Measurements from ENCODE around the gene SYNDIG1.
"Not testable (repeated sequence)": the region's sequence is repeated elsewhere in the genome, so short reads cannot be mapped to it uniquely, and the experiment has no call there.

Gene SYNDIG1

DNA sequence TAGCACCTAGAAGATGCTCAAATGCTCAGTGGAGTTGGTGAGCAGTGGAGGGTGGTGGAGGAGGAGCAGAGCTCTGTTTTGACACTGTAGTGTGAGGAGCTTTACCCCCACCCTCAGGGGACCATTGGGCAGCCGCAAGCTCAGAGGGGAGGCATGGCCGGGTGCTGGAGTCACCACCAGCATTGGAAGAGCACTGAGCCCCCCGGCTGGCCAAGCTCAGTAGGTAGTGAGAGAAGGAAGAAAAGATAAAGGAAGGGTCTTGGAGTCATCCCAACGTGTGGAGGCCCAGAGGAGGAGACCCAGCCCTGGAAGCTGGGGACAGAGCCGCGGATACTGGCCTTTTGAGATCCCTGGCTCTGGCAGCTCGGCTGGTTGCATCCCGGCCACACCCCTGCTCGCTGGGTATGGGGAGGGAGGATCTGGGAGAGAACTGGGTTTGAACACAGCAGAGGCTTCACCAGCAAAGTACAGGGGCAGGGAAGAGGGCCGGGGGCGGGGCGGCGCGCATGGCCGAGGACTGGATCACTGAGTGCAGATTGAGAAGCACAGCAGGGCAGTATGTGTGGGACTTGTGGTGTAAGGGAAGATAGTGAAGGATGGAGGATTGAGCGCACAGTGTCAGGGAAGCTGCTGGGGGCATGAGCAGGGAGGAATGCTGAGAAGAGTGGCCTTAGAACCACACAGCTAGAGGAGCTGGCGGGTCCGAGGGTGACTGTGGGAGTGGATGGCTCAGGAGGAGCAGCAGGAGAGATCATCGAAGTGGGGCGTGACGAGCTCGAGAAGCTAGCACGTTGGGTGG lies 24.4 kb downstream of the SYNDIG1 start:
- no peak for DNase-seq

DNA sequence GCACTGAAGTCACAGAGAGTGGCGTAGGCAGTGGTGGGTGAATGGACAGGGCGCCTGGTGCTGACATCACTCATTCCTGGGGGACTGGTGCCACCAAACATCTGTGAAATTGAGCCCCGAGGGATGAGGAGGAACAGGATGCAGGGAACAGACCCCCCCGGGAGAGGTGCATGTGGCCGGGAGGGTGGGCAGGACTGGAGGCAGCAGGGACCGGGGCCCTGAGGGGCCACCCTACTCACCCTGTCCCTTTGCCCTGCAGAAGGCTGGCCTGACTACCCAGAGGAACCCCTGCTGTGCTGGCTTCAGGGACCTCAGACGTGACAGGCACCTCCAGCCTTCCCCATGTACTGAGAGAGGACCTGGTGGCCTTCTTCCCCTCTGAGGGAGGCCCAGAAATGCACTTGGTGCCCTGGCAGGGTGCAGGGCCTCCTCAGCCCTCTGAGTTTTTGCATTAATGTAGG lies 25.1 kb downstream of the SYNDIG1 start:
- DNase-seq = no peak

DNA sequence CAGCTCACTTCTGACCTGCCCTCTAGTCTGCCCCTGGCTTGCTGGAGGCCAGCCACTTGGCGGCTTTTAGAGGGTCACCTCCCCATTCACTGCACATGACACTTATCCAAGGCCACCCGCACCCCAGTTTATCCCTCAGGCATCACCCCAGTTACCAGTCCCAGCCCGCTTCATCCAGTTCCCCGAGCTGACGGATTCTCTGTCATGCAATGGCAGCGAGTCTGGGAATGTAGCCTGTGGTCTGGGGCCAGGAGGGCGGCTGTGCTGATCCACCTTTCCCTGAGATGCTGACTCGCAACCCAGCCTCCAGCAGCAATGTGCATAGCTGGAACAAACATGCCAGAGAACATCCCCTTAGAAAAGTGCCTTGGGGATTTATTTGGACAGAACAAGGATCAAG lies 25.8 kb downstream of the SYNDIG1 start:
- DNase-seq = no peak

- no peak for DNase-seq
Observed at GRCh38 chr20:24497851-24498250, 28.4 kb downstream of the SYNDIG1 start.

DNA sequence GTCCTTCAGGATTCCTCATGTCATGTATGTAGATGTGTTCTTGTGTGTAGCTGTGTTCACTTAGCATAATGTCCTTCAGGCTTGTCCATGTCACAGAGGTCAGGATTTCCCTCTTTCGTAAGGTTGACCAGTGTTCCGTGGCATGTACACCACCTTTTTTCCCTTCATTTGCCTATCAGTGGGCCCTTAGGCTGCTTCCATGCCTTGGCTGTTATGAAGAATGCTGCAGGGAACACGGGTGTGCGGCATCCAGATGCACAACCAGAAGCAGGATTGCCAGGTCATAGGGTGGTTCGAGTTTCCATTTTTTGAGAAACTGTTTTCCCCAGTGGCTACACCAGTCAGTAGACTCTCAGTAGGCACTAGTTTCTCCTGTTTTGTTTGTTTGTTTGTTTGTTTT lies 29.2 kb downstream of the SYNDIG1 start:
- DNase-seq = no peak

DNA sequence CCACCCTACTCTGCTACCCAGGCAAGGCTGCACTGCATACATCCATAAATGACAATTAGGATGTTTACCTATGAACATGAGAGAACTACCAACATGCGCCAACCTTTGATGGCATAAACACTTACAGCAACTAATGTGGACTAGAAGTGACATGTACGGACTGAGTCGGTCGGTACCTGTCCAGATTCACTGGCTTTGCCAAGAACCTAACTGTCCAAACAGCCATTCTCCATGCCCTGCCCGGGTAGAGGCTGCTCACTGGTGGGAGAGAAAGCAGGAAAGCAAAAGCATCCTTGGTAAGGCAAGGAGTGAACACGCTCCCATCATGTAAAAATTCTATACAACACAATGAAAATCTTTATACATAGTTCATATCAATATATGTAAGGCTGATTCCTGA lies 30.0 kb downstream of the SYNDIG1 start:
- DNase-seq = no peak

DNA sequence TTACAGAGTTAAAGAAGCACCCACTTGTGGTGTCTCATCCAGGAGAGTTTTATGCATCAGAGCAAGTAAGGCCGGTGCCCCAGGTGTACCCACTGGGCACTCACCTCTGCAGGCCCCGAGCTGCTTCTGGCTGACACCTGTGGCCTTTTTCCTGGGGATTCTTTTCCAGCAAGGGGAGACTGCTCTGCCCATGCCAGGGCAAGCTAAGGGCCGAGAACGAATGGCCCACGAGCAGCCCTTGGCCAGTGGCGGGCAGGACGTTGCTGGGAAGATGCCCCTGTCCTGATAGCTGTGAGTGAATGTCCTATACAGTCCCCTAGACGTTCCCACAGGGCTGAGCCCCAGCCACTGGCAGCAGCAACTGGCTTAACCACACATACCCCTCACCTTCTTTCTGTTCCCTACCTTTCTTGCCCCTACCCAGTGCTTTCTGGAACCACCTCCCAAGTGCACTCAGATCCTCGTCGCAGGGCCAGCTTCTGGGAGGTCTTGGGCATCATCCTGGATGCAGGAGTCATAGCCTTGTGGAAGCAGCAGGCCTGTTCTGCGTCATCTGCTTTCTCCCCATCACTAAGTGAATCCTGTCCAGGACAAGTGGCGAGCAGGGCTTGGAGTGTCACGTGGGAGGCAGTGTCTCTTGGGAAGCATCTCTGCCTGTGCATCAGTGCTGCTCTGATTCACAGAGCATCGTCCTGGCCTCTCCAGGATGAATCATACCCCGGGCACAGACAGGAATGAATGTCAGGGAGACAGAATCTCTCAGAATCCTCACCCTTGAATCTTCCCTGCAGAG lies 32.5 kb downstream of the SYNDIG1 start:
- no peak for DNase-seq

- DNase-seq = no peak
Observed at GRCh38 chr20:24502661-24503060, 33.2 kb downstream of the SYNDIG1 start.

- no peak for DNase-seq
Observed at GRCh38 chr20:24503352-24503931, 34.0 kb downstream of the SYNDIG1 start.

GRCh38 chr20:24504331-24505285 lies 35.2 kb downstream of the SYNDIG1 start:
- no peak for DNase-seq

DNA sequence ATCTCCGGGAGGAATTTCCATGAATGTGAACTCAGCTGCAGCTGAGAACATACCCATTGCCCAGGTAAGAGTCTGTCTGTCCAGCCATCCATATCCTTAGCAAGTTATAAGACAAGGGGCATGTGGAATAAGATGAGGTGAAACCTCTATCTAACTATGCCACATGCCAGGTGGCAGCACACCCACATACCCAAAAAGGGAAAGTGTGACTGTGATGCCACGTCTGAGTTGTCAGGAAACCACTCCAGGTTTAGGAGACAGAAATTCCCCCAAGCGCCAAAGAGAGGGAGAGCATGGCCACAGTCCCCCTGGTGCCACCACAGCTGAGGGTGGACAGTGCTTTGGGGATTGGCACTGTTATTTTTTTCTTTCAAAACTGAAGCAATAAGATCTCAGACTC lies 36.7 kb downstream of the SYNDIG1 start:
- no peak for DNase-seq

- DNase-seq = no peak
Observed at GRCh38 chr20:24506696-24507095, 37.3 kb downstream of the SYNDIG1 start.

DNA sequence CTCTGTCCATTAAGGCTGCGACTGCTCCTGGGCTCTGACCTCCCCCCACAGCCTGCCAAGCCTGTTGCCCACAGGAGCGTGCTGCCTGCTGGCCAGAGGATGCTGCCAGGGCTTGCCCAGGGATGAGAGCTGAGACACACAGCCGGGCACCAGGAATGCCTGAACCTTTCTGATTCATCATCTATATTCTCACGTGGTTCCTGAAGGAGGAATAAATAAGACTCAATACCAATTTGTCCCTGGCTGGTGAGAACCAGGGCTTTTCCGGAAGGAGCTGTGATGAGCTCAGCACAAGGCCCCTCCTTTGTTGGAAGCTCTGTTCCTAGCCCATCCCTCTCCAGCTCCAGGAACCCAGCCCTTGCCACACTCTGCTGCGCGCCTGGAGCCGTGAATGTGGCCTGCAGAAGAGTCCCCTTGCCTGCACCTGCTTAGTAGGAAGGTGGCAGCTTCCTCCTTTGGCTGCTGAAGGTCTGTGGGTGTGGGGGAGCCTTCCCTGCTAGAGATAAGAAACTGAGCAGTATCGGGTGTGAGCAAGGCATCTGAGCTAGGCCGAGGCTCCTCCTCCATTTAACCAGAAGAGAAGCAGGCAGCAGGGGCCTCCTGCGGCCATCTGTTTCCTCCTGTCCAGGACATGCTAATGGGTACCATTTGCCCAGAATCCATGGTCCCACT lies 37.9 kb downstream of the SYNDIG1 start:
- DNase-seq = no peak

- DNase-seq = not testable (repeated sequence)
Observed at GRCh38 chr20:24512441-24512840, 43.0 kb downstream of the SYNDIG1 start.

- DNase-seq = no peak
Observed at GRCh38 chr20:24518515-24518914, 49.1 kb downstream of the SYNDIG1 start.

DNA sequence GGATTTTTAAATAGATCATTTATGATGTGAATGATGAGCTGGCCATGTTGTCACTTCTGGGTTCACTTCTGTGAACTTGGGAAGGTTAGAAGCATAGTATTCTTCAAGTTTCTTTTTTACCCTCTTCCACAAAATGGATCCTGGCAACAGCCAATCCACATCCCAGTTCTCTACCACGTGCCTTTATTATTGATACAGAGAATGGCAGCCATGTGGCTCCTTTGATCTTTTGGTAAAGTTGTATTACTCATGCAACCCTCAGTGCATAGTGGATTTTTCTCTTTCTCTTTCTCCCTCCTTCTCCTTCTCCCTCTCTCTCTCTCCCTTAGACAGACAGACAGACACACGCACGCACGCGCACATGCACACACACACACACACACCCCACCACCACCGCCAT lies 50.0 kb downstream of the SYNDIG1 start:
- no peak for DNase-seq

DNA sequence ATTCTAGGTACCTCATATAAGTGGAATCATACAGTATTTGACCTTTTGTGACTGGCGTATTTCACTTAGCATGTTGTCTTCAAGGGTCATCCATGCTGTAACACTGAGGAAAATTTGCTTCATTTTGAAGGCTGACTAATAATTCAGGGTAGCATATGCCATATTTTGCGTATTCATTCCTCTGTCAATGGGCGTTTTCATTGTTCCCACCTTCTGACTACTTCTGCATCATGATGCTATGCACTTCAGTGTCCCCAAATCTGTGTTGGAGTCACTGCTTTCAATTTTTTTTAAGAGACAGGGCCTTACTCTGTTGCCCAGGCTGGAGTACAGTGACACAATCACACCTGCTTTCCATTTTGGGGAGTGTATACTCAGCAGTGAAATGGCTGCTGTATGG lies 51.6 kb downstream of the SYNDIG1 start:
- DNase-seq = no peak

DNA sequence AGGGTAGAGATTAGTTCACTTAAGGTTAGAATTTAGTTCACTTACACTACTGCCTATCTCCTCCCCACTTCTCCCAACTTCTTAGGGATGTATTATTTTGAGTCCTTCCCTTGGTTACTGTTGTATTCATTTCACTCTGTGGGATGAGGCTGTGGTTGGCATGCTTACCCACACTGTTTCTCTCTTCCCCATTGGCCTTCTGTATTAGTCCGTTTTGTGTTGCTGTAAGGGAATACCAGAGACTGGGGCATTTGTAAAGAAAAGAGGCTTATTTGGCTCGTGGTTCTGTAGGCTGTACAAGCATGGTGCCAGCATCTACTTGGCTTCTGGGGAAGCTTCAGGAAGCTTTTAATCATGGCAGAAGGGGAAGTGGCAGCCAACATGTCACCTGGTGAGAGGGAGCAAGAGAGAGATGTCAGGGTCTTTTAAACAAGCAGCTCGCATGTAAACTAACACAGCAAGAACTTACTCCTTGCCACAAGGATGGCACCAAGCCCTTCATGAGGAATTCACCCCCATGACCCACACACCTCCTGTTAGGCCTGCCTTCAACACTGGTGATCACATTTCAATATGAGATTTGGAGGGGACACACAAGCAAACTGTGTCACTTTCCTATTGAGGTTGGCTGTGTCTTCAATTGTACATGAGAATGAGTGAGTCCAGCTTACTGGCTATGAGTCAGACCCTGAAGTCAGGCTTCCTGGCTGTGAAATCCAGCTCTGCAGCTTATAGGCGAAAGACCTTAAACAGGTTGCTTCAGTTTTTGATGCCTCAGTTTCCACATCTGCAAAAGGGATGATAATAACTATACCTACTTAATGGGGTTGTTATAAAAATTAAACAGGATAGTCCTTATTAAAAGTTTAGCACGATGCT lies 53.3 kb downstream of the SYNDIG1 start:
- no peak for DNase-seq

GRCh38 chr20:24523661-24524060 lies 54.2 kb downstream of the SYNDIG1 start:
- DNase-seq = no peak

GRCh38 chr20:24528583-24529368 lies 59.3 kb downstream of the SYNDIG1 start:
- DNase-seq = no peak
